ENCODE results near the gene HDHD2.

- TF ChIP-seq CTCF (IDR thresholded peaks at IDR 0.05) = no peak
- no peak for TF ChIP-seq POLR2A (IDR thresholded peaks at IDR 0.05)
Measured at GRCh38 chr18:47080872-47081271, 69.4 kb downstream of the HDHD2 start.
